Gastroesophageal sphincter (tissue), 4 donors: ENCODE data around the gene DSN1. TPM values are rescaled to one million over a fixed set of nuclear protein-coding genes. Genes with fewer than 3 reads are reported as not detected.

Source experiments
- ATAC-seq: fragments of 150-250 bp; one replicate; pipeline ENCODE4 v1.9.1; 2016; ENCODE audit warnings: mild to moderate bottlenecking, moderate library complexity
- H3K27ac ChIP-seq, 4 donors: fragments of 200-600 bp; sonication (generic) in 3 of 4; 1 replicate in 3 of 4; 2 replicates in 1 of 4; pipeline ENCODE4 v1.5.1; 2016 to 2019
- H3K27me3 ChIP-seq: fragments of 200-600 bp; sonication (generic); one replicate; pipeline ENCODE4 v1.5.1; 2019
- H3K36me3 ChIP-seq, 2 donors: fragments of 200-600 bp; sonication (generic); one replicate each; pipeline ENCODE4 v1.5.1; 2019; ENCODE audit warnings: control low read depth in 1 of 2
- H3K4me1 ChIP-seq, 3 donors: fragments of 200-600 bp; sonication (generic); 1 replicate in 2 of 3; 2 replicates in 1 of 3; pipeline ENCODE4 v1.5.1; 2016 to 2019; ENCODE audit warnings: control low read depth in 2 of 3
- H3K4me3 ChIP-seq, 2 donors: fragments of 200-600 bp; sonication (generic); one replicate each; pipeline ENCODE4 v1.5.1; 2019; ENCODE audit warnings: mild to moderate bottlenecking in 1 of 2, moderate library complexity in 1 of 2
- H3K9me3 ChIP-seq, 3 donors: fragments of 200-600 bp; sonication (generic); one replicate each; pipeline ENCODE4 v1.5.1; 2017 to 2019; ENCODE audit warnings: control low read depth in 2 of 3
- EP300 ChIP-seq: sonication (generic); formaldehyde crosslinking; IDR thresholded peaks from one replicate; pipeline ENCODE4 v1.6.1; 2017; ENCODE audit warnings: antibody characterized with exemption, mild to moderate bottlenecking
- POLR2A ChIP-seq, 2 donors: fragments of 450-650 bp; IDR thresholded peaks; one replicate each; pipeline ENCODE4 v1.6.1; 2017; ENCODE audit warnings: antibody characterized with exemption in 2 of 2, mild to moderate bottlenecking in 2 of 2, moderate library complexity in 1 of 2
- POLR2AphosphoS5 ChIP-seq: sonication (generic); formaldehyde crosslinking; IDR thresholded peaks from one replicate; pipeline ENCODE4 v1.6.1; 2017; ENCODE audit warnings: antibody characterized with exemption
- WGBS, 2 donors: methylation state at CpG; one replicate each; pipeline ENCODE4 v1.1.5; 2018; ENCODE audit warnings: low coverage in 1 of 2; 5-methylcytosine and 5-hydroxymethylcytosine counted together
- total RNA-seq, 4 donors: library from RNA; depleted of rRNA; stranded (reverse); fragments of >200 nt; gene quantifications; one replicate each; pipeline ENCODE4 v1.1.0, GENCODE V29; 2016
- TF ChIP-seq, protein P1 (sequence below), 4 experiments: fragments of 200-600 bp in 2 of 4; fragments of 450-650 bp in 2 of 4; sonication (generic) in 1 of 4; IDR thresholded peaks; one replicate each; pipeline ENCODE4 v1.5.1; 2017 to 2019; ENCODE audit warnings: antibody characterized with exemption in 4 of 4, mild to moderate bottlenecking in 2 of 4, moderate library complexity in 2 of 4

The DSN1 gene
- total RNA-seq, 4 donors from 2014 or later, result 5.1 to 8.1 (median 6.0) TPM

DNA sequence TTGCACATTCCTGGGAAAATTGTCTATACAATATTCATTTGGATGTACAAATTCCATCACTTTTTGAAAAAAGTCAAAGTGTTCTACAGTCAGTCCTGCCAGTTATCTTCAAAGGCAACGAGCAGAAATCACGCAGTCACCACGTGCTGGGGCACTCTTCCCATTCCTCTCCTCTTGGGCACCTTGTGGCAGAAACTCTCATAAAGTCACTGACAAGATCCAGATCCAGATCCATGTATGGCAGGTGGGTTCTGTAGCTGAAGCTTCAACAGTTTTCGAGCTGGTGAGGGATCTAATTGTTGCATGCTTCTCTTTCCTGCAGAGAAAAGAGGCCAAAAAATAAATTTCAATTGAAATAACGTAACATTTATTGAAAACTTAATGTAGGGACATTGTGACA lies 21.0 kb downstream of the DSN1 start:
- Histone ChIP-seq H3K27ac (no peak overlapping the region), H3K36me3 (peaks cover 0 to 39% of the 10 kb centered on the region in 2 donors), H3K4me1 (peaks cover 0 to 11% (median 0%) of the 10 kb centered on the region in 3 donors), H3K4me3 (no peak overlapping the region), H3K27me3 (no peaks in the 10 kb centered on the region), H3K9me3 (no peaks in the 10 kb centered on the region)
- TF ChIP-seq POLR2A (IDR thresholded peaks at IDR 0.05), result no peak
- no peak for TF ChIP-seq POLR2AphosphoS5
- no peak for TF ChIP-seq EP300
- TF ChIP-seq, protein P1, sequence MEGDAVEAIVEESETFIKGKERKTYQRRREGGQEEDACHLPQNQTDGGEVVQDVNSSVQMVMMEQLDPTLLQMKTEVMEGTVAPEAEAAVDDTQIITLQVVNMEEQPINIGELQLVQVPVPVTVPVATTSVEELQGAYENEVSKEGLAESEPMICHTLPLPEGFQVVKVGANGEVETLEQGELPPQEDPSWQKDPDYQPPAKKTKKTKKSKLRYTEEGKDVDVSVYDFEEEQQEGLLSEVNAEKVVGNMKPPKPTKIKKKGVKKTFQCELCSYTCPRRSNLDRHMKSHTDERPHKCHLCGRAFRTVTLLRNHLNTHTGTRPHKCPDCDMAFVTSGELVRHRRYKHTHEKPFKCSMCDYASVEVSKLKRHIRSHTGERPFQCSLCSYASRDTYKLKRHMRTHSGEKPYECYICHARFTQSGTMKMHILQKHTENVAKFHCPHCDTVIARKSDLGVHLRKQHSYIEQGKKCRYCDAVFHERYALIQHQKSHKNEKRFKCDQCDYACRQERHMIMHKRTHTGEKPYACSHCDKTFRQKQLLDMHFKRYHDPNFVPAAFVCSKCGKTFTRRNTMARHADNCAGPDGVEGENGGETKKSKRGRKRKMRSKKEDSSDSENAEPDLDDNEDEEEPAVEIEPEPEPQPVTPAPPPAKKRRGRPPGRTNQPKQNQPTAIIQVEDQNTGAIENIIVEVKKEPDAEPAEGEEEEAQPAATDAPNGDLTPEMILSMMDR (IDR thresholded peaks at IDR 0.05), result no peak
- ATAC-seq, result no peak
- WGBS, 2 donors, result 67 to 91% methylated on average over 5 of the region's 5 CpGs

DNA sequence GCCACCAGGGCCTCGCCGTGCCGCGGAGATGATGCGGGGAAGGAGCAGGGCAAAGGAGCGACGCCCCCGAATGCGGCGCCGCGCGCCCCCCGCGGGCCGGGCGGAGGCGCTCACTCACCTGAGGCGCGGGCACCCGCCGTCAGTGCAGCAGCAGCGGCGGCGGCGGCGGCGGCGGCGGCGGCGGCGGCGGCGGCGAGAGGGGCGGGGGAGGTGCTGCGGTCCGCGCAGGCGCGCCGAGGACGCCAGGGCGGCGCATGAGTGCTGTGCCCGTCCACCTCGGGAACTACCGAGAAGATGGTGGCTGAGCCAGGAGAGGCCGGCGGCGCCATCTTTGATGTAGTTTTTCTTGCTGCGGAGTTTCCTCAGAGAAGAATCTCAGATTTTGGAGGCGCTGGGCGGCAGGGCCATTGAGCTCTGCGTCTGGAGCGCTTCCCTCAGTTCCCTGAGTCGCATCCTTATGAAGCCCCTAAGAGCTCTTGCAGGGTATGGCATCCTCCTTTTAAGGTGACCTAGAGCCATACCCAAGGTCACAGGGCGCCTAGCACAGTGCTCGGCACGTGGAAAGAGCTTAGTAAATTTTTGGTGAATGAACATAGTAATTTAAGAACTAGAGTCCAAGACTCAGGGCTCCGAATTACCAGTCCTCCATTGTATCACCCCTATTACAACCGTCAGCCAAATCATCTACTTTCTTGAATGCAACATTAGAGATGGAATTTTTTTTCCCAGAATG lies 27.5 kb downstream of the DSN1 start, which contains the start of gene NDRG3:
Gene NDRG3 (minus strand): TSS at position 164 of the 733 bp plus-strand sequence. CDS start 24,355 bp downstream, outside the sequence.
- peak; percentile 100 for ATAC-seq
- 5 to 40% methylated on average over 1 to 7 of the region's 63 CpGs for WGBS, 2 donors

DNA sequence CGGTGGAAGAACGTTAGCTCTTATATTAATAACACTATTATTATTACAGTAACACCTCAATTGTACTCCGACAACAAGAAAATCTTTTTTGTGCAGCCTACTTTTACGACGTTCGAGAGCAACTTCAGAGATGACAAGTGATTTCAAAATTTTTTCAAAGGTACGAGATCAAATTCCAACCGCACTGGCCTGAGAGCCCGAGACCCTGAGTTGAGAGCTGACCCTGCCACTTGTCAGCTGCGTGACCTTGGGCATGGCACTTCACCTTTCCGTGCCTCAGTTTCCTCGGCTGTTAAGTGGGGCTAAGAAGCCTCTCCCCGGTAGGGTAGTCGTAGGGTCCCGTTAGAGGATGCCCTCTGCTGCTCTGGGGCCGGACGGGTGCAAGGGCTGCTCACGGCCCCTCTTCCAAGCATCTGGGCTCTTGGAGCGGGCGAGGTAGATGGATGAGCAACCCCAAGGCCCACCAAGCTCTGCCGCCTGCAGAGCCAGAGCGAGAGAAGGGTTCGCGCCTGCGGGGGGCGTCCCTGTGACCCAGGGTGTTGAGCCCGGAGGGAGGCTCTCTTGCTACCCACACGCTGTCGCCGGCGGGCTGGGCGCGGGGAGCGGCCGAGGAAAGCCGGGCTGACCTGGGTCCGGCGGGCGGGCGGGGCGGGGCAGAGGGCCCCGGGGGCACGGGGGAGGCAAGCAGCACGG lies 28.2 kb downstream of the DSN1 start:
- no peak for TF ChIP-seq POLR2AphosphoS5
- TF ChIP-seq, protein P1 (IDR thresholded peaks at IDR 0.05), result no peak
- TF ChIP-seq EP300, result no peak
- TF ChIP-seq POLR2A (IDR thresholded peaks at IDR 0.05), result no peak
- ATAC-seq, result peak; percentile 12
- Histone ChIP-seq H3K27me3 (no peaks in the 10 kb centered on the region), H3K27ac (peak overlapping the region in 3 of 4 donors; percentile 66 to 83 (median 77)), H3K4me1 (peaks cover 0 to 22% (median 0%) of the 10 kb centered on the region in 3 donors), H3K9me3 (no peaks in the 10 kb centered on the region), H3K4me3 (peak overlapping the region; percentile 84 to 93), H3K36me3 (no peaks in the 10 kb centered on the region)
- WGBS, 2 donors, result 0 to 4% methylated on average over 8 to 11 of the region's 44 CpGs

More for the DNA sequence above, 27.5 kb downstream of the DSN1 start, which contains the start of gene NDRG3:
- H3K27ac ChIP-seq, result peak within 1 kb of the TSS in 3 of 4 donors; percentile 75 to 83 (median 77)
- H3K9me3 ChIP-seq, result no peaks in the 10 kb centered on the region
- TF ChIP-seq, protein P1 (IDR thresholded peaks at IDR 0.05), result peak in 3 of 4 experiments; percentile 17 to 27 (median 22)
- TF ChIP-seq EP300 (no peak), POLR2AphosphoS5 (peak; percentile 15)
- no peaks in the 10 kb centered on the region for H3K36me3 ChIP-seq
- no peaks in the 10 kb centered on the region for H3K27me3 ChIP-seq
- peak within 1 kb of the TSS; percentile 84 to 93 for H3K4me3 ChIP-seq
- H3K4me1 ChIP-seq, result peaks cover 0 to 22% (median 0%) of the 10 kb centered on the region in 3 donors

DNA sequence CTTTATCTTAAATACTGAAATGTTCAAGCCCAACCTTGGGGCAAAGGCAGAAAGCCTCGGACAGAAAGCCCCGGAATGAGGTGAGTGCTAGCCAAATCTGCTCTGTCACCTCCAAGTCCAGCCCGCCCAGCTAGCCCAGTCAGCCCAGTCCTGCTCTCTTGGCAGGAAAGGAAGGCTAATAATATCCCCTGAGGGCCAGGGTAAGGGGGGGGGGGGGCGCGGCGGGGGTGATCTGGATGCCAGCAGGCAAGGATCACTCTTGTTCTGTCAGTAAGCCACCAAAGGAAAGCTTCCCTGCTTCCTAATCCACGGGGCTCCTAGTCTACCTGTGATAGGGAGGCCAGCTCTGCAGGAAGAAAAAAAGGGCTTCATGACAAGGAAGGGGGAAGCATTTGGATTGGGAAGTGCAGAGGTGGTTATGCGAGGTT lies 28.8 kb downstream of the DSN1 start:
- Histone ChIP-seq H3K36me3 (no peaks in the 10 kb centered on the region), H3K4me3 (peak overlapping the region; percentile 84 to 93), H3K4me1 (peaks cover 0 to 22% (median 0%) of the 10 kb centered on the region in 3 donors), H3K9me3 (no peaks in the 10 kb centered on the region), H3K27ac (peak overlapping the region in 3 of 4 donors; percentile 66 to 83 (median 77)), H3K27me3 (no peaks in the 10 kb centered on the region)
- 0 to 8% methylated on average over 2 to 3 of the region's 8 CpGs for WGBS, 2 donors
- TF ChIP-seq POLR2AphosphoS5, result no peak
- TF ChIP-seq, protein P1 (IDR thresholded peaks at IDR 0.05), result no peak
- no peak for TF ChIP-seq POLR2A (IDR thresholded peaks at IDR 0.05)
- TF ChIP-seq EP300, result no peak
- no peak for ATAC-seq
